Measurements from ENCODE around the gene THSD7B.

The THSD7B gene

GRCh38 chr2:137193401-137193800, 428.1 kb downstream of the THSD7B start:
- no peak for DNase-seq (ENCODE audit: low read depth, low spot score)

GRCh38 chr2:137194111-137194510, 428.8 kb downstream of the THSD7B start:
- no peak for DNase-seq (ENCODE audit: low read depth, low spot score)

GRCh38 chr2:137199751-137200150, 434.4 kb downstream of the THSD7B start:
- no peak for DNase-seq (ENCODE audit: low read depth, low spot score)

GRCh38 chr2:137202318-137202717, 437.0 kb downstream of the THSD7B start:
- no peak for DNase-seq (ENCODE audit: low read depth, low spot score)

GRCh38 chr2:137205324-137205723, 440.0 kb downstream of the THSD7B start:
- no peak for DNase-seq (ENCODE audit: low read depth, low spot score)

- no peak for DNase-seq (ENCODE audit: low read depth, low spot score)
Measured at GRCh38 chr2:137206069-137206468, 440.7 kb downstream of the THSD7B start.

- DNase-seq (ENCODE audit: low read depth, low spot score), result no peak
Measured at GRCh38 chr2:137207030-137207429, 441.7 kb downstream of the THSD7B start.

GRCh38 chr2:137208431-137208891, 443.1 kb downstream of the THSD7B start:
- DNase-seq (ENCODE audit: low read depth, low spot score), result no peak

GRCh38 chr2:137210039-137210438, 444.7 kb downstream of the THSD7B start:
- no peak for DNase-seq (ENCODE audit: low read depth, low spot score)

GRCh38 chr2:137211761-137212160, 446.4 kb downstream of the THSD7B start:
- DNase-seq (ENCODE audit: low read depth, low spot score), result no peak

- DNase-seq (ENCODE audit: low read depth, low spot score), result peak; percentile 29
Measured at GRCh38 chr2:137220438-137220993, 455.2 kb downstream of the THSD7B start.

- DNase-seq (ENCODE audit: low read depth, low spot score), result no peak
Measured at GRCh38 chr2:137221797-137222492, 456.6 kb downstream of the THSD7B start.

GRCh38 chr2:137223722-137224121, 458.4 kb downstream of the THSD7B start:
- no peak for DNase-seq (ENCODE audit: low read depth, low spot score)

- no peak for DNase-seq (ENCODE audit: low read depth, low spot score)
Measured at GRCh38 chr2:137228566-137228965, 463.2 kb downstream of the THSD7B start.

GRCh38 chr2:137229834-137230233, 464.5 kb downstream of the THSD7B start:
- DNase-seq (ENCODE audit: low read depth, low spot score), result peak; percentile 50

GRCh38 chr2:137231628-137232027, 466.3 kb downstream of the THSD7B start:
- peak; percentile 62 for DNase-seq (ENCODE audit: low read depth, low spot score)

- no peak for DNase-seq (ENCODE audit: low read depth, low spot score)
Measured at GRCh38 chr2:137232076-137232475, 466.7 kb downstream of the THSD7B start.

- no peak for DNase-seq (ENCODE audit: low read depth, low spot score)
Measured at GRCh38 chr2:137233091-137233490, 467.7 kb downstream of the THSD7B start.

GRCh38 chr2:137237055-137237454, 471.7 kb downstream of the THSD7B start:
- no peak for DNase-seq (ENCODE audit: low read depth, low spot score)

- DNase-seq (ENCODE audit: low read depth, low spot score), result no peak
Measured at GRCh38 chr2:137238065-137238464, 472.7 kb downstream of the THSD7B start.

GRCh38 chr2:137249463-137250130, 484.3 kb downstream of the THSD7B start:
- DNase-seq (ENCODE audit: low read depth, low spot score), result no peak

GRCh38 chr2:137250401-137250800, 485.1 kb downstream of the THSD7B start:
- DNase-seq (ENCODE audit: low read depth, low spot score), result no peak

GRCh38 chr2:137251045-137251444, 485.7 kb downstream of the THSD7B start:
- DNase-seq (ENCODE audit: low read depth, low spot score), result no peak

Measured in brain pericyte (primary cell).